DOHH2 (cell line): ENCODE results near the gene OOSP1.

Source experiments
- CTCF ChIP-seq: fragments of 200-600 bp; sonication (generic); IDR thresholded peaks from one replicate; pipeline ENCODE4 v1.5.1; 2014; ENCODE audit warnings: antibody characterized with exemption, mild to moderate bottlenecking, low read depth, low read length; ENCODE audit not compliant: poor library complexity, severe bottlenecking
- EZH2phosphoT487 ChIP-seq: fragments of 200-600 bp; sonication (generic); IDR thresholded peaks from 2 replicates; pipeline ENCODE4 v1.6.1; 2017; ENCODE audit warnings: borderline replicate concordance, mild to moderate bottlenecking, antibody characterized with exemption, low read length, moderate library complexity, mixed read lengths

GRCh38 chr11:59963733-59964132 lies 25.5 kb downstream of the OOSP1 start, which contains the start of gene OOSP4A:
- TF ChIP-seq CTCF (no peak), EZH2phosphoT487 (no peak)
